ENCODE results near the gene PCDHGA12.
"Not testable (repeated sequence)": the region's sequence is repeated elsewhere in the genome, so short reads cannot be mapped to it uniquely, and the experiment has no call there.

PCDHGA12 gene

GRCh38 chr5:141430332-141431113 lies at the start of gene PCDHGA12:
Gene PCDHGA12, plus strand, starts transcription at chr5:141430507. Its CDS starts 253 bp downstream, at chr5:141430760.
- DNase-seq (ENCODE audit: low read depth in 1 of 2, low spot score in 1 of 2), result no peak

DNA sequence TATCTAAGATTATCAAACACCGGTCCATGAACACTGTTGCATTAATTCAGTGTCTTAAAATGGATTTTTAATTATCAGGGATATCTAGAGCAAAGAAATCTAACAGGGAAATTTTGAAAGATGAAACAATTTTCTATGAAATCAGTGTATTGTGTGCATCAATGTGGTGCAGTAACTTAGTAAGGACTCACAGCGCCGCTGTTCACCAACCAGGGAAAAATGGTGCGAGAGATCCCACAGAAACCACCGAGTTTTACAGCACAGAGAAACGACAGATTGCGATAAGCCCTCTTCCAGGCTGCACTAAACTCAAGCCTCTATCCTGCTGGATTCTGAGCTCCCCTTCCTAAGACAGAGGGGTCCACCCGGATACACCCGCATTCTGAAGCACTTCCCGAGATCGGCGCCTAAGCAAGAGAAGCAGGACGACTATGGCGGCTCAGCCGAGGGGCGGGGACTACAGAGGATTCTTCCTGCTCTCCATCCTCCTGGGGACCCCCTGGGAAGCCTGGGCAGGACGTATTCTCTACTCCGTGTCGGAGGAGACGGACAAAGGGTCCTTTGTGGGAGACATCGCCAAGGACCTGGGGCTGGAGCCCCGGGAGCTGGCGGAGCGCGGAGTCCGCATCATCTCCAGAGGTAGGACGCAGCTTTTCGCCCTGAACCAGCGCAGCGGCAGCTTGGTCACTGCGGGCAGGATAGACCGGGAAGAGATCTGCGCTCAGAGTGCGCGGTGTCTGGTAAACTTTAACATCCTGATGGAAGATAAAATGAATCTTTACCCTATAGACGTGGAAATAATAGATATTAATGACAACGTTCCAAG lies 47.6 kb upstream of the PCDHGA12 start, which contains the start of gene PCDHGA7:
PCDHGA7 (plus strand) TSS at position 274 of the 826 bp plus-strand sequence; CDS start at position 432, 158 bp downstream.
- no peak for DNase-seq (ENCODE audit: low read depth in 1 of 2, low spot score in 1 of 2)

DNA sequence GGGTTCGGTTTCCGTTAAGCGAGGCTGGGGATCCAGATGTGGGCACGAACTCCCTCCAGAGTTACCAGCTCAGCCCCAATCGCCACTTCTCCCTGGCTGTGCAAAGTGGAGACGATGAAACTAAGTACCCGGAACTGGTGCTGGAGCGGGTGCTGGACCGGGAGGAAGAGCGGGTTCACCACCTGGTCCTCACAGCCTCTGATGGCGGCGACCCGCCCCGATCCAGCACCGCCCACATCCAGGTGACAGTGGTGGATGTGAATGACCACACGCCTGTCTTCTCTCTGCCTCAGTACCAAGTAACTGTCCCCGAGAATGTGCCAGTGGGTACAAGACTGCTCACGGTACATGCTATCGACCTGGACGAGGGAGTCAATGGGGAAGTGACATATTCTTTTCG lies 47.0 kb upstream of the PCDHGA12 start:
- DNase-seq (ENCODE audit: low read depth in 1 of 2, low spot score in 1 of 2), result no peak

DNA sequence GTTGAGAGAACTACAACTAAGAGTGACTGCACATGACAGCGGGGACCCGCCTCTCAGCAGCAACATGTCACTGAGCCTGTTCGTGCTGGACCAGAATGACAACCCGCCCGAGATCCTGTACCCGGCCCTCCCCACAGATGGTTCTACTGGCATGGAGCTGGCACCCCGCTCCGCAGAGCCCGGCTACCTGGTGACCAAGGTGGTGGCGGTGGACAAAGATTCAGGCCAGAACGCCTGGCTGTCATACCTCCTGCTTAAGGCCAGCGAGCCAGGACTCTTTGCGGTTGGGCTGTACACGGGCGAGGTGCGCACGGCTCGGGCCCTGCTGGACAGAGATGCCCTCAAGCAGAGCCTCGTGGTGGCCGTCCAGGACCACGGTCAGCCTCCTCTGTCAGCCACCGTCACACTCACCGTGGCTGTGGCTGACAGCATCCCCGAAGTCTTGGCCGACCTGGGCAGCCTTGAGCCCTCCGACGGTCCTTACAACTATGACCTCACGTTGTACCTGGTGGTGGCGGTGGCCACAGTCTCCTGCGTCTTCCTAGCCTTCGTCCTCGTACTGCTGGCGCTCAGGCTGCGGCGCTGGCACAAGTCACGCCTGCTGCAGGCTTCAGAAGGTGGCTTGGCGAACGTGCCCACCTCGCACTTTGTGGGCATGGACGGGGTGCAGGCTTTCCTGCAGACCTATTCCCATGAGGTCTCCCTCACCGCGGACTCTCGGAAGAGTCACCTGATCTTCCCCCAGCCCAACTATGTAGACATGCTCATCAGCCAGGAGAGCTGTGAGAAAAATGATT lies 45.6 kb upstream of the PCDHGA12 start:
- DNase-seq (ENCODE audit: low read depth in 1 of 2, low spot score in 1 of 2), result no peak

GRCh38 chr5:141387557-141388311 lies 42.6 kb upstream of the PCDHGA12 start, which contains the start of gene PCDHGB4:
Gene PCDHGB4, plus strand, starts transcription at chr5:141387698. Its CDS starts 187 bp downstream, at chr5:141387885.
- DNase-seq (ENCODE audit: low read depth in 1 of 2, low spot score in 1 of 2), result not testable (repeated sequence)

- DNase-seq (ENCODE audit: low read depth in 1 of 2, low spot score in 1 of 2), result no peak
Observed at GRCh38 chr5:141388661-141389060, 41.6 kb upstream of the PCDHGA12 start.

GRCh38 chr5:141389153-141390042 lies 40.9 kb upstream of the PCDHGA12 start:
- DNase-seq (ENCODE audit: low read depth in 1 of 2, low spot score in 1 of 2), result no peak

DNA sequence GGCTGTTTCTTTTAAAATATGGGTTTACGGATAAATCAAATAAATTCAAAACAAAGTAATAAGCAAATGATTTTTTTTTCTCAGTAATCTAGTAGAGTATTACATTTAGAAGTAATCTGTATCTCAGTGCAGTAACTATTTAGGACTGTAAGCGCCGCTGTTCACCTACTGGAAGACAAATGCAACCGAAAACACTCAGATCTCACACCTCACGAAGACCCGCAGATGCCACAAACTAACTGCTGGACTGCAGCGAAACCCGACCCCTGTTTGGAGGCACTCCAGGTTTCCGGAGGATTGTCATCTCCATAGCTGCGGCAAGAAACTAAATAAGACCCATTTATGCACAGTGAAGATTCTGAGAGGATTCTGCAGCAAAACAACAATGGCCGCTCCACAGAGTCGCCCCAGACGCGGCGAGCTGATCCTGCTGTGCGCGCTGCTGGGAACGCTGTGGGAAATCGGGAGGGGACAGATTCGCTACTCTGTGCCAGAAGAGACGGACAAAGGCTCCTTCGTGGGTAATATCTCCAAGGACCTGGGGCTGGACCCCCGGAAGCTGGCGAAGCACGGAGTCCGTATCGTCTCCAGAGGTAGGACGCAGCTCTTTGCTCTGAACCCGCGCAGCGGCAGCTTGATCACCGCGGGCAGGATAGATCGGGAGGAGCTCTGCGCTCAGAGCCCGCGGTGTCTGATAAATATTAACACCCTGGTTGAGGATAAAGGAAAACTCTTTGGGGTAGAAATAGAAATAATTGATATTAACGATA lies 37.7 kb upstream of the PCDHGA12 start, which contains the start of gene PCDHGA8:
PCDHGA8 (plus strand) TSS at position 205 of the 770 bp plus-strand sequence; CDS start at position 386, 181 bp downstream.
- DNase-seq (ENCODE audit: low read depth in 1 of 2, low spot score in 1 of 2), result no peak

GRCh38 chr5:141393267-141393666 lies 37.0 kb upstream of the PCDHGA12 start:
- no peak for DNase-seq (ENCODE audit: low read depth in 1 of 2, low spot score in 1 of 2)

GRCh38 chr5:141394401-141395187 lies 35.7 kb upstream of the PCDHGA12 start:
- DNase-seq (ENCODE audit: low read depth in 1 of 2, low spot score in 1 of 2), result not testable (repeated sequence)

- not testable (repeated sequence) for DNase-seq (ENCODE audit: low read depth in 1 of 2, low spot score in 1 of 2)
Observed at GRCh38 chr5:141397756-141398551, 32.4 kb upstream of the PCDHGA12 start, which contains the start of gene PCDHGB5. Gene PCDHGB5, plus strand, starts transcription at chr5:141397947. Its CDS starts 181 bp downstream, at chr5:141398128.

DNA sequence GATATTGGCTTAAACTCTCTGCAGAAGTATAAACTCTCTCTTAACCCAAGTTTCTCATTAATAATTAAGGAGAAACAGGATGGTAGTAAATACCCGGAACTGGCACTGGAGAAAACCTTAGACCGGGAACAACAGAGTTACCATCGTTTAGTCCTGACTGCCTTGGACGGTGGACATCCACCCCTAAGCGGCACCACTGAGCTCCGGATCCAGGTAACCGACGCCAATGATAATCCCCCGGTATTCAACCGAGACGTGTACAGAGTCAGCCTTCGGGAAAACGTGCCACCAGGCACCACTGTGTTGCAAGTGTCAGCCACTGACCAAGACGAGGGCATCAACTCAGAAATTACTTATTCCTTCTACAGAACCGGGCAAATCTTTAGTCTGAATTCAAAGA lies 31.7 kb upstream of the PCDHGA12 start:
- DNase-seq (ENCODE audit: low read depth in 1 of 2, low spot score in 1 of 2), result no peak

DNA sequence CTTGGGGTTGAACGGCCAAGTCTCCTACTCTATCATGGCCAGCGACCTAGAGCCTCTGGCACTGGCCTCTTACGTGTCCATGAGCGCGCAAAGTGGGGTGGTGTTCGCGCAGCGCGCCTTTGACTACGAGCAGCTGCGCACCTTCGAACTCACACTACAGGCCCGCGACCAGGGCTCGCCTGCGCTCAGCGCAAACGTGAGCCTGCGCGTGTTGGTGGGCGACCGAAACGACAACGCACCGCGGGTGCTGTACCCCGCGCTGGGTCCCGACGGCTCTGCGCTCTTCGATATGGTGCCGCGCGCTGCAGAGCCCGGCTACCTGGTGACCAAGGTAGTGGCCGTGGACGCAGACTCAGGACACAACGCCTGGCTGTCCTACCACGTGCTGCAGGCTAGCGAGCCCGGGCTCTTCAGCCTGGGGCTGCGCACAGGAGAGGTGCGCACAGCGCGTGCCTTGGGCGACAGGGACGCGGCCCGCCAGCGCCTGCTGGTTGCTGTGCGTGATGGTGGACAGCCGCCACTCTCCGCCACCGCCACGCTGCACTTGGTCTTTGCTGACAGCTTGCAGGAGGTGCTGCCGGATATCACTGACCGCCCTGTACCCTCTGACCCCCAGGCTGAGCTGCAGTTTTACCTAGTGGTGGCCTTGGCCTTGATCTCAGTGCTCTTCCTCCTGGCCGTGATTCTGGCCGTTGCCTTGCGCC lies 30.6 kb upstream of the PCDHGA12 start:
- DNase-seq (ENCODE audit: low read depth in 1 of 2, low spot score in 1 of 2), result no peak

DNA sequence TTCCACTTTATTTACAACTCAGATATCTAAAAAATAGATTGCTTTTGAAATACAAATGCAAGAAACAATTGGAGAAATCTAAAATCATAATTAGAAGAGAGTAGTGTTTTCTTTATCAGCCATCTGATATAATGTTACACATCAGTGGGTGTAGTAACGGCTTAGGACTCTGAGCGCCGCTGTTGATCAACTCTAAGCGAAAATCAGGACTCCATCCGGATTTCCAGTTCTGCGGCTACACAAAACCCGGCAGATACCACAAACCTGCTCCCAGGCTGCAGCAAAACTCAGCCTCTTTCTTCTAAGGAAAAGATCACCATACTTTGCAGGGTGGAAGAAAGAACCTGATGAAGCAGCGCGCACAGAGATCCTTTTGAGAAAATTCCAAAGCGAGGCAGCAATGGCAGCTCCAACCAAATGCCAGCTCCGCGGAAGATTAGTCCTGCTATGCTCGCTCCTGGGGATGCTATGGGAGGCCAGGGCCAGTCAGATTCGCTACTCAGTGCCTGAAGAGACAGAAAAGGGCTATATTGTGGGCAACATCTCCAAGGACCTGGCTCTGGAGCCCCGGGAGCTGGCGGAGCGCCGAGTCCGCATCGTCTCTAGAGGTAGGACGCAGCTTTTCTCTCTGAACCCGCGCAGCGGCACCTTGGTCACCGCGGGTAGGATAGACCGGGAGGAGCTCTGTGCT lies 27.6 kb upstream of the PCDHGA12 start, which contains the start of gene PCDHGA9:
PCDHGA9 (plus strand) TSS at position 226 of the 691 bp plus-strand sequence; CDS start at position 401, 175 bp downstream.
- no peak for DNase-seq (ENCODE audit: low read depth in 1 of 2, low spot score in 1 of 2)

GRCh38 chr5:141403387-141403786 lies 26.9 kb upstream of the PCDHGA12 start:
- no peak for DNase-seq (ENCODE audit: low read depth in 1 of 2, low spot score in 1 of 2)

Measured in activated CD4-positive, alpha-beta T cell treated with anti-CD3 and anti-CD28 coated beads, Interleukin-2, amount 50 U/mL, for 24 hours (primary cell).